Ammon's horn (tissue), 1 donor: ENCODE data around the gene CXADR.

ENCODE experiments used
- DNase-seq: peaks from one replicate; pipeline ENCODE4 v3.0.0-alpha.2; 2016; ENCODE audit warnings: low spot score

Gene CXADR

GRCh38 chr21:17607684-17608083 lies 94.8 kb downstream of the CXADR start:
- no peak for DNase-seq

- no peak for DNase-seq
These were observed 96.8 kb downstream of the CXADR start for GRCh38 chr21:17609681-17610080.

- DNase-seq, result peak; percentile 7
These were observed 98.1 kb downstream of the CXADR start for GRCh38 chr21:17610911-17611310.

- DNase-seq, result peak; percentile 82
These were observed 98.7 kb downstream of the CXADR start for GRCh38 chr21:17611414-17612022.

- peak; percentile 20 for DNase-seq
These were observed 99.3 kb downstream of the CXADR start for GRCh38 chr21:17612023-17612564.

GRCh38 chr21:17612565-17613241 lies 99.9 kb downstream of the CXADR start, which contains the start of gene BTG3:
BTG3 (minus strand) TSS chr21:17612901; CDS start chr21:17609144, 3,757 bp downstream.
- DNase-seq, result peak; percentile 85

- peak; percentile 40 for DNase-seq
These were observed 100.4 kb downstream of the CXADR start for GRCh38 chr21:17613242-17613676.

- no peak for DNase-seq
These were observed 104.0 kb downstream of the CXADR start for GRCh38 chr21:17616831-17617230.

- DNase-seq, result no peak
These were observed 109.2 kb downstream of the CXADR start for GRCh38 chr21:17622018-17622417.

- peak; percentile 11 for DNase-seq
These were observed 118.4 kb downstream of the CXADR start for GRCh38 chr21:17631195-17631594.

- no peak for DNase-seq
These were observed 123.9 kb downstream of the CXADR start for GRCh38 chr21:17636711-17637110.

GRCh38 chr21:17640821-17641220 lies 128.0 kb downstream of the CXADR start:
- DNase-seq, result no peak
